GM19372 (cell line): ENCODE measurements around the gene SLCO4A1.

ENCODE experiments used
- ATAC-seq: cut with Tn5 transposase; IDR thresholded peaks from one replicate; pipeline ENCODE4 v1.9.1; 2021; ENCODE audit warnings: mild to moderate bottlenecking, low read depth, moderate library complexity; ENCODE audit not compliant: unreplicated experiment

SLCO4A1 gene

GRCh38 chr20:62642051-62642665, at the start of gene SLCO4A1:
TSS of gene SLCO4A1 (plus strand) at chr20:62642503. CDS start at chr20:62656455, 13,952 bp downstream.
- peak; percentile 70 for ATAC-seq

GRCh38 chr20:62592506-62593177, 49.7 kb upstream of the SLCO4A1 start:
- no peak for ATAC-seq

- no peak for ATAC-seq
Measured at GRCh38 chr20:62593616-62594015, 48.7 kb upstream of the SLCO4A1 start.

- ATAC-seq: no peak
Measured at GRCh38 chr20:62595069-62595468, 47.2 kb upstream of the SLCO4A1 start.

- no peak for ATAC-seq
Measured at GRCh38 chr20:62595491-62595890, 46.8 kb upstream of the SLCO4A1 start.

GRCh38 chr20:62596486-62596885, 45.8 kb upstream of the SLCO4A1 start:
- no peak for ATAC-seq

- ATAC-seq: no peak
Measured at GRCh38 chr20:62596921-62597320, 45.4 kb upstream of the SLCO4A1 start.

GRCh38 chr20:62597416-62598115, 44.7 kb upstream of the SLCO4A1 start:
- no peak for ATAC-seq

- ATAC-seq: no peak
Measured at GRCh38 chr20:62598761-62599194, 43.5 kb upstream of the SLCO4A1 start.

- no peak for ATAC-seq
Measured at GRCh38 chr20:62599216-62600110, 42.8 kb upstream of the SLCO4A1 start.

- ATAC-seq: no peak
Measured at GRCh38 chr20:62601172-62601571, 41.1 kb upstream of the SLCO4A1 start.

GRCh38 chr20:62601714-62602113, 40.6 kb upstream of the SLCO4A1 start:
- no peak for ATAC-seq

GRCh38 chr20:62602550-62602949, 39.8 kb upstream of the SLCO4A1 start:
- ATAC-seq: no peak

- ATAC-seq: no peak
Measured at GRCh38 chr20:62603021-62603906, 39.0 kb upstream of the SLCO4A1 start.

- no peak for ATAC-seq
Measured at GRCh38 chr20:62603907-62604785, 38.2 kb upstream of the SLCO4A1 start.

- ATAC-seq: no peak
Measured at GRCh38 chr20:62604796-62605195, 37.5 kb upstream of the SLCO4A1 start.

GRCh38 chr20:62605236-62605943, 36.9 kb upstream of the SLCO4A1 start:
- ATAC-seq: no peak

GRCh38 chr20:62606016-62606415, 36.3 kb upstream of the SLCO4A1 start:
- ATAC-seq: no peak
